HFF-Myc (cell line): Measurements from ENCODE around the gene LHX3.

Experiments
- DNase-seq: peaks from one replicate; pipeline ENCODE4 v3.0.0-alpha.2; 2011; ENCODE audit warnings: low read depth; ENCODE audit errors: extremely low read depth
- H3K4me3 ChIP-seq: replicated peaks from 2 replicates; pipeline ENCODE4 v1.5.1; 2011; ENCODE audit warnings: low read depth, mild to moderate bottlenecking, control low read depth, low read length
- CTCF ChIP-seq: IDR thresholded peaks from 2 replicates; pipeline ENCODE4 v1.5.1; 2012; ENCODE audit warnings: mild to moderate bottlenecking, low read depth, low read length, control low read depth; ENCODE audit errors: missing control alignments

The LHX3 gene

DNA sequence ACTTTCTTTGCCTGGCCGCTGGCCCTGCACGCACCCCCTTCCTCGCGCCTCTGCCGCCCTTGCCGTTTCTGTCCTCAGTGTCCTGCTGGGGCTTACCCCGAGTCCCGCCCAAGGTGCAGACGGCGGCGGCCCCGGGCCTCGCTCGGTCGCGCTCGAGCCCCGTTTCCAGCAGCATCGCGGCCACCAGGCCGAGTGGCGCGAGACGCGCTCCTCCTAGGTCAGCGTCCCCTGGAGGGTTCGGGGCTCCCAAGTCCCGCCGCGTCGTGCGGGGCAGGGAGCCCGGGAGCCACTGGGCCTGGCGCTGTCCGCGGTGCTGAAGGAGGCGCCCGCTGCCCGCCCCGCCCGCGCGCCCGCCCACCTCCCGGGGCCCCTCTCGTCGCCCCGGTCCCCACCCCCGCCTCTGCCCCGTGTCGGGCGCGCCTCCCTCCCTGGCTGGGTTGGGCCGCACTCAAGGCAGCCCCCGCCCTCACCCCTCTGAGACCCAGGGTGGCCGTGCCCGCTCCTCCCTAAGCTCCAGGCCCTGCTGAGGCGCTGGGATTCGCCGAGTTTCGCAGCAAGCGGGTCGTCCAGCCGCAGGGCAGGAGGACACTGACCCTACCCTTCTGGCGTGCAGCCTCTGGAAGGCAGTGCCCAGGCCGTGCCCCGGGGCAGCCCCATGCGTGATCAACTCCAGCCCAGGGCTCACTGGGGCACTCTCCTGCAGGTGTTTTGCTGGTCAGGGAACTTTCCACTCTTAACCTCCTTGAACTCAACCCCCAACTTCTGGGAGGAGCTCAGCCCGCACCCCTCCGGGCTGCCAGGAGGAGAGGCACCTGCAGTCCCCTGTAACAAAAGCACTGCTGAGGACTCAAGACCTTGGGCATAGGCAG, at the start of gene LHX3:
LHX3 (minus strand) TSS at position 291 of the 869 bp plus-strand sequence; CDS start at position 175, 116 bp downstream.
- no peak for DNase-seq
- no peak within 1 kb of the TSS for H3K4me3 ChIP-seq
- no peak for TF ChIP-seq CTCF

- no peak for TF ChIP-seq CTCF
- no peak for DNase-seq
- no peak overlapping the region for H3K4me3 ChIP-seq
Observed at GRCh38 chr9:136253246-136254130, 48.6 kb upstream of the LHX3 start.

DNA sequence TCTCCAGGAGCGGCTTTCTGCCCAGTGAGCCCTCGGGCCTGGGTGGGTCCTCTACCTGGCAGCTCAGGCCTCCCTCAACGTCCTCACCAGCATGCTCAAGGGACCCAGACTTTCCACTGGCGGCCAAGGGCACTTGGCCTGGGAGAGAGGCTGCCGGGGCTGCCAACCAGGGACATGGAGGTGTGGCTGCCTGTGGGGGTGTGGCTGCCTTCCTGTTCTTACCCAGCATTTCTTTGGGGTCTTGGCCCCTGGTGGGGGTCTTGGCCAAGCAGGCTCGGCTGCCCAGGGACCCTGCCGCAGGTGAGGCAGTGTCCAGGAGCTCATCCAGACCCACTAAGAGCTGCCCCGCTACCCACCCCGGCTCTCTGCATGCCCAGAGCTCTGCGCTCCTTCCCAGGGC, 47.9 kb upstream of the LHX3 start:
- no peak for TF ChIP-seq CTCF
- DNase-seq, result no peak

GRCh38 chr9:136252281-136252680, 47.4 kb upstream of the LHX3 start:
- TF ChIP-seq CTCF, result no peak
- DNase-seq, result no peak
- no peak overlapping the region for H3K4me3 ChIP-seq

More for the DNA sequence above, 47.9 kb upstream of the LHX3 start:
- H3K4me3 ChIP-seq, result no peak overlapping the region

DNA sequence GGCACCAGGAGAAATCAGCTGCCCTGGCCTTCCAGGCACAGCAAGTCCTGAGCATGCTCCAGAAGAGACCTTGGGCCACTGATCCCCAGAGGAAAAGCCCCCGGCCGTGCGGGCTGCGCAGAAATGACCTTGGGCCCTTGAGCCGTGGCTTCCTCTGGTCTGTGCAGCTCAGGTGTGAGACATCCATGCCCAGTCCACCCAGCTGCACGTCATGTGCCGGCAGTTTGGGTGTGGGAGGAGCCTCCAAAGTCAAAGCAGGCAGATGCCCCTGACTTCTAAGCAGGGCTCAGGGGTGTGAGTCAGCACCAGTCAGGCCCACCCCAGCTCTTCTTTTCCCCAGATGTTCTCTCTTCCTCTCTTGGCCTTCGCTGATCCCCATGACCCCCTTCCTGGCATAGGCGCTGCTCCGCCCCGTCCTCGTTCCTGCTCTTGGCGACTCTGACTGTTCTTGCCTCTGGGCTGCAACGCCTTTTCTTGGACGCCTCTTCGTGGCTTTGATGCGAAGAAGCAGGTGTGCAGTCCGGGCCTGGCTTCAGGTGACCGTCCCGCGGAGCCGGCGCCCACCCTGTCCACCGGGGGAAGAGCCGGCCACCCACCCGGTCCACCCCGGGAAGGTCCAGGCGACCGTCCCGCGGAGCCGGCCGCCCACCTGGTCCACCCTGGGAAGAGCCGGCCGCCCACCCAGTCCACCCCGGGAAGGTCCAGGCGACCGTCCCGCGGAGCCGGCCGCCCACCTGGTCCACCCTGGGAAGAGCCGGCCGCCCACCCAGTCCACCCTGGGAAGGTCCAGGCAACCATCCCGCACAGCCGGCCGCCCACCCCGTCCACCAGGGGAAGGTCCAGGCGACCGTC, 46.6 kb upstream of the LHX3 start:
- H3K4me3 ChIP-seq, result no peak overlapping the region
- TF ChIP-seq CTCF, result no peak
- DNase-seq, result no peak

- no peak for DNase-seq
- TF ChIP-seq CTCF, result no peak
- no peak overlapping the region for H3K4me3 ChIP-seq
Observed at GRCh38 chr9:136250676-136251075, 45.7 kb upstream of the LHX3 start.
